H9 (cell line): ENCODE results near the gene KRT78. TPM values are rescaled to one million over a fixed set of nuclear protein-coding genes. Genes with fewer than 3 reads are reported as not detected.

Source experiments
- DNase-seq: peaks from one replicate; pipeline ENCODE4 v3.0.0-alpha.2; 2017
- H2AFZ ChIP-seq: one replicate; pipeline ENCODE4 v1.6.1; 2013; ENCODE audit warnings: mild to moderate bottlenecking, low read length, control low read depth, moderate library complexity
- H2AK5ac ChIP-seq: 2 replicates; pipeline ENCODE4 v1.6.1; 2013; ENCODE audit warnings: low read length, control low read depth, mixed read lengths; ENCODE audit not compliant: insufficient read length
- H2BK120ac ChIP-seq: one replicate; pipeline ENCODE4 v1.6.1; 2013; ENCODE audit warnings: low read depth, mild to moderate bottlenecking, low read length, control low read depth, inconsistent platforms; ENCODE audit not compliant: poor library complexity, severe bottlenecking
- H2BK12ac ChIP-seq: 2 replicates; pipeline ENCODE4 v1.6.1; 2013; ENCODE audit warnings: low read length, control low read depth, mixed read lengths, low read depth; ENCODE audit not compliant: insufficient read length
- H2BK15ac ChIP-seq: 2 replicates; pipeline ENCODE4 v1.6.1; 2013; ENCODE audit warnings: low read depth, low read length, control low read depth
- H2BK20ac ChIP-seq: one replicate; pipeline ENCODE4 v1.6.1; 2013; ENCODE audit warnings: low read depth, mild to moderate bottlenecking, low read length, control low read depth, inconsistent platforms; ENCODE audit not compliant: poor library complexity, severe bottlenecking
- H2BK5ac ChIP-seq: 2 replicates; pipeline ENCODE4 v1.6.1; 2013; ENCODE audit warnings: low read length, control low read depth, mixed read lengths; ENCODE audit not compliant: insufficient read length
- H3K14ac ChIP-seq: 2 replicates; pipeline ENCODE4 v1.6.1; 2013; ENCODE audit warnings: low read length, control low read depth; ENCODE audit not compliant: insufficient read depth
- H3K18ac ChIP-seq: 2 replicates; pipeline ENCODE4 v1.6.1; 2013; ENCODE audit warnings: low read depth, mild to moderate bottlenecking, mixed read lengths, low read length, control low read depth; ENCODE audit not compliant: insufficient read length
- H3K23ac ChIP-seq: 2 replicates; pipeline ENCODE4 v1.6.1; 2013; ENCODE audit warnings: low read length, control low read depth, mixed read lengths, low read depth; ENCODE audit not compliant: insufficient read length
- H3K23me2 ChIP-seq: 2 replicates; pipeline ENCODE4 v1.6.1; 2013; ENCODE audit warnings: low read depth, mild to moderate bottlenecking, mixed read lengths, low read length, control low read depth; ENCODE audit not compliant: insufficient read length, poor library complexity, severe bottlenecking
- H3K27ac ChIP-seq: 2 replicates; pipeline ENCODE4 v1.5.1; 2013; ENCODE audit warnings: low read length, control low read depth, mixed read lengths, low read depth; ENCODE audit not compliant: insufficient read length
- H3K27me3 ChIP-seq: 2 replicates; pipeline ENCODE4 v1.6.1; 2013; ENCODE audit warnings: low read length, control low read depth, inconsistent platforms; ENCODE audit not compliant: insufficient read depth
- H3K4ac ChIP-seq: 2 replicates; pipeline ENCODE4 v1.6.1; 2013; ENCODE audit warnings: low read depth, mild to moderate bottlenecking, control low read depth, inconsistent platforms, low read length, moderate library complexity
- H3K4me1 ChIP-seq: 2 replicates; pipeline ENCODE4 v1.6.1; 2013; ENCODE audit warnings: low read length, control low read depth, inconsistent platforms; ENCODE audit not compliant: insufficient read depth
- H3K4me2 ChIP-seq: 2 replicates; pipeline ENCODE4 v1.6.1; 2013; ENCODE audit warnings: low read length, control low read depth, mixed read lengths; ENCODE audit not compliant: insufficient read length, insufficient read depth
- H3K56ac ChIP-seq: 2 replicates; pipeline ENCODE4 v1.6.1; 2013; ENCODE audit warnings: low read depth, mild to moderate bottlenecking, mixed read lengths, low read length, control low read depth; ENCODE audit not compliant: insufficient read length
- H3K79me1 ChIP-seq: 2 replicates; pipeline ENCODE4 v1.6.1; 2013; ENCODE audit warnings: low read depth, mild to moderate bottlenecking, moderate library complexity, low read length, control low read depth, inconsistent platforms; ENCODE audit not compliant: insufficient read depth, poor library complexity, severe bottlenecking
- H3K79me2 ChIP-seq: 2 replicates; pipeline ENCODE4 v1.6.1; 2013; ENCODE audit warnings: low read length, control low read depth, inconsistent platforms; ENCODE audit not compliant: insufficient read depth
- H3K9ac ChIP-seq: 2 replicates; pipeline ENCODE4 v1.6.1; 2013; ENCODE audit warnings: low read length, control low read depth, mixed read lengths; ENCODE audit not compliant: insufficient read length; ENCODE audit errors: extremely low read depth
- H3K9me3 ChIP-seq: one replicate; pipeline ENCODE4 v1.6.1; 2013; ENCODE audit warnings: low read depth, low read length, inconsistent platforms; ENCODE audit not compliant: control insufficient read depth
- H3T11ph ChIP-seq: one replicate; pipeline ENCODE4 v1.6.1; 2013; ENCODE audit warnings: mild to moderate bottlenecking, low read length, control low read depth, inconsistent platforms
- H4K20me1 ChIP-seq: one replicate; pipeline ENCODE4 v1.6.1; 2013; ENCODE audit not compliant: control insufficient read depth, insufficient read length, insufficient read depth
- H4K5ac ChIP-seq: 2 replicates; pipeline ENCODE4 v1.6.1; 2013; ENCODE audit warnings: low read depth, mild to moderate bottlenecking, mixed read lengths, low read length, control low read depth; ENCODE audit not compliant: insufficient read length
- H4K8ac ChIP-seq: replicated peaks from 2 replicates; pipeline ENCODE4 v1.6.1; 2013; ENCODE audit warnings: low read length, control low read depth, mixed read lengths, low read depth; ENCODE audit not compliant: insufficient read length
- H4K91ac ChIP-seq: 2 replicates; pipeline ENCODE4 v1.6.1; 2013; ENCODE audit warnings: low read depth, mild to moderate bottlenecking, moderate library complexity, mixed read lengths, low read length, control low read depth; ENCODE audit not compliant: insufficient read length
- H3K27ac Mint-ChIP-seq, 3 experiments: 2 replicates in 2 of 3; 3 replicates in 1 of 3; pipeline ENCODE4 v1.8.0; 2020 to 2021; ENCODE audit warnings: mixed read lengths in 3 of 3, mild to moderate bottlenecking in 1 of 3, moderate library complexity in 1 of 3
- H3K27me3 Mint-ChIP-seq: 2 replicates; pipeline ENCODE4 v1.8.0; 2021; ENCODE audit warnings: low read depth, mild to moderate bottlenecking, moderate library complexity, mixed read lengths
- H3K36me3 Mint-ChIP-seq, 3 experiments: 2 replicates in 2 of 3; 3 replicates in 1 of 3; pipeline ENCODE4 v1.8.0; 2020 to 2021; ENCODE audit warnings: low read depth in 3 of 3, mixed read lengths in 3 of 3; ENCODE audit not compliant: insufficient read depth in 1 of 3
- H3K4me1 Mint-ChIP-seq, 2 experiments: 2 replicates each; pipeline ENCODE4 v1.8.0; 2020; ENCODE audit warnings: mixed read lengths in 2 of 2
- H3K4me3 Mint-ChIP-seq, 2 experiments: 2 replicates in 1 of 2; 3 replicates in 1 of 2; pipeline ENCODE4 v1.8.0; 2020 to 2021; ENCODE audit warnings: mild to moderate bottlenecking in 2 of 2, mixed read lengths in 2 of 2, moderate library complexity in 1 of 2
- H3K9me3 Mint-ChIP-seq, 2 experiments: 2 replicates in 1 of 2; 3 replicates in 1 of 2; pipeline ENCODE4 v1.8.0; 2020; ENCODE audit warnings: mild to moderate bottlenecking in 2 of 2, mixed read lengths in 2 of 2, moderate library complexity in 1 of 2
- CTCF ChIP-seq: fragments of 200-600 bp; sonication (generic); conservative IDR thresholded peaks from 3 replicates; pipeline ENCODE4 v1.8.0; 2021; ENCODE audit warnings: antibody characterized with exemption, mild to moderate bottlenecking
- WGBS: extraction: QIAGEN DNeasy Blood & Tissue Kit; methylation state at CpG from one replicate; pipeline ENCODE4 v1.1.7; 2013; ENCODE audit warnings: missing lambda C conversion rate, low lambda C conversion rate, mixed read lengths; ENCODE audit not compliant: insufficient read length; ENCODE audit errors: extremely low coverage; 5-methylcytosine and 5-hydroxymethylcytosine counted together
- total RNA-seq: library from RNA; stranded (reverse); gene quantifications from 2 replicates; pipeline ENCODE4 v1.2.1, GENCODE V29; 2021

KRT78 gene
- total RNA-seq, 1 experiment from 2014 or later: not detected

- Histone ChIP-seq H2AFZ (no peak overlapping the region), H3K4me2 (no peak overlapping the region), H4K5ac (no peak overlapping the region), H2AK5ac (no peak overlapping the region), H4K8ac (no peak overlapping the region), H2BK12ac (no peak overlapping the region), H2BK120ac (no peak overlapping the region), H4K91ac (no peak overlapping the region), H3K27ac (no peak overlapping the region), H3K9ac (no peak overlapping the region), H3K23me2 (no peaks in the 10 kb centered on the region), H2BK5ac (no peak overlapping the region), H2BK20ac (no peak overlapping the region), H3K9me3 (no peaks in the 10 kb centered on the region), H3K56ac (no peak overlapping the region), H3K23ac (no peak overlapping the region), H3K4me1 (no peaks in the 10 kb centered on the region), H3K4ac (no peak overlapping the region), H3K27me3 (no peaks in the 10 kb centered on the region), H3K79me1 (no peaks in the 10 kb centered on the region), H3K18ac (no peak overlapping the region), H2BK15ac (no peak overlapping the region), H4K20me1 (no peaks in the 10 kb centered on the region), H3K14ac (no peak overlapping the region), H3T11ph (no peak overlapping the region), H3K79me2 (no peaks in the 10 kb centered on the region)
- no peak for TF ChIP-seq CTCF
- no peaks in the 10 kb centered on the region for H3K36me3 Mint-ChIP-seq
- no peaks in the 10 kb centered on the region for H3K27me3 Mint-ChIP-seq
- peaks cover 0 to 3% of the 10 kb centered on the region in 2 experiments; a peak in 2 of 5 replicates for H3K9me3 Mint-ChIP-seq
- H3K4me3 Mint-ChIP-seq: no peak overlapping the region
- no CpG with 5 or more reads among the region's 2 CpGs for WGBS
- H3K27ac Mint-ChIP-seq: no peak overlapping the region
- H3K4me1 Mint-ChIP-seq: 0 out of 4 replicates have a peak, but pooled peaks cover 0 to 3% of the 10 kb centered on the region in 2 experiments
- no peak for DNase-seq
These were observed 42.2 kb upstream of the KRT78 start for GRCh38 chr12:52891044-52891443.
